ENCODE results near the gene GPR61. TPM values are rescaled to one million over a fixed set of nuclear protein-coding genes. Genes with fewer than 3 reads are reported as not detected.

GPR61 gene
- total and polyA plus RNA-seq, 9 of the 15 experiments (the other 6 are each of a cell fraction or from before 2014, with no cell fraction given): 0.04 to 1.1 (median 0.25) TPM; not detected in 4

DNA sequence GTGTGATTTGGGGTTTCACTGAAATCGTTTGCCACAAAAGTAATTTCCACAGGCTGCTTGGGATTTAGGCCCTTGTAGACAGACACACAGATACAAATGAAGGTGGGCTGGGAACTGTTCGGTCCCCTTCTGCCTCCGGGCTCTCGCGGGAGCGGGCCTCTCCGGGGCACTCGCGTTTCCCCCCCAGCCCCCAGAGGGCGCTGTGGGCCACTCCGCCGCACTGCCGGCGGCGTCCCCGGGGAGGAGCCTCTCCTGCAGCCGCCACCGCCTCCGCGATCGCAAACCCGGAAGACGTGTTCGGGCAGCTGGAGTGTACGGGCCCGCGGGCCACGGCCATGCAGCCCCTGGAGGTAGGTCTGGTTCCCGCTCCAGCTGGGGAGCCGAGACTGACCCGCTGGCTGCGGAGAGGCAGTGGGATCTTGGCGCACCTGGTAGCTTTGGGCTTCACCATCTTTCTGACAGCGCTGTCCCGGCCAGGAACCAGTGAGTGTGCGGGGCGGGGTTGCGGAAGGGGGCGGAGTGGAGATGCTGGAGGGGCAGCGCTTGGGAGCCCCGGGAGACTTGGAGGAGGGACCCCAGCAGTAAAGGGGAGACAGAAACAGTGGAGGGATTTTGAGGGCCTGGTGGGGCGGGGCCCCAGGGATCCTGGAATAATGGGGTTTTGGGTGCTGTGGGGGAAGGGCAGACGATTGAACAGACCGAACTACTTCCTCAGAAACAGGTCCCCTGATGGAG lies 45.7 kb upstream of the GPR61 start, which contains the start of gene CYB561D1 (continued):
- TF ChIP-seq, protein P1, sequence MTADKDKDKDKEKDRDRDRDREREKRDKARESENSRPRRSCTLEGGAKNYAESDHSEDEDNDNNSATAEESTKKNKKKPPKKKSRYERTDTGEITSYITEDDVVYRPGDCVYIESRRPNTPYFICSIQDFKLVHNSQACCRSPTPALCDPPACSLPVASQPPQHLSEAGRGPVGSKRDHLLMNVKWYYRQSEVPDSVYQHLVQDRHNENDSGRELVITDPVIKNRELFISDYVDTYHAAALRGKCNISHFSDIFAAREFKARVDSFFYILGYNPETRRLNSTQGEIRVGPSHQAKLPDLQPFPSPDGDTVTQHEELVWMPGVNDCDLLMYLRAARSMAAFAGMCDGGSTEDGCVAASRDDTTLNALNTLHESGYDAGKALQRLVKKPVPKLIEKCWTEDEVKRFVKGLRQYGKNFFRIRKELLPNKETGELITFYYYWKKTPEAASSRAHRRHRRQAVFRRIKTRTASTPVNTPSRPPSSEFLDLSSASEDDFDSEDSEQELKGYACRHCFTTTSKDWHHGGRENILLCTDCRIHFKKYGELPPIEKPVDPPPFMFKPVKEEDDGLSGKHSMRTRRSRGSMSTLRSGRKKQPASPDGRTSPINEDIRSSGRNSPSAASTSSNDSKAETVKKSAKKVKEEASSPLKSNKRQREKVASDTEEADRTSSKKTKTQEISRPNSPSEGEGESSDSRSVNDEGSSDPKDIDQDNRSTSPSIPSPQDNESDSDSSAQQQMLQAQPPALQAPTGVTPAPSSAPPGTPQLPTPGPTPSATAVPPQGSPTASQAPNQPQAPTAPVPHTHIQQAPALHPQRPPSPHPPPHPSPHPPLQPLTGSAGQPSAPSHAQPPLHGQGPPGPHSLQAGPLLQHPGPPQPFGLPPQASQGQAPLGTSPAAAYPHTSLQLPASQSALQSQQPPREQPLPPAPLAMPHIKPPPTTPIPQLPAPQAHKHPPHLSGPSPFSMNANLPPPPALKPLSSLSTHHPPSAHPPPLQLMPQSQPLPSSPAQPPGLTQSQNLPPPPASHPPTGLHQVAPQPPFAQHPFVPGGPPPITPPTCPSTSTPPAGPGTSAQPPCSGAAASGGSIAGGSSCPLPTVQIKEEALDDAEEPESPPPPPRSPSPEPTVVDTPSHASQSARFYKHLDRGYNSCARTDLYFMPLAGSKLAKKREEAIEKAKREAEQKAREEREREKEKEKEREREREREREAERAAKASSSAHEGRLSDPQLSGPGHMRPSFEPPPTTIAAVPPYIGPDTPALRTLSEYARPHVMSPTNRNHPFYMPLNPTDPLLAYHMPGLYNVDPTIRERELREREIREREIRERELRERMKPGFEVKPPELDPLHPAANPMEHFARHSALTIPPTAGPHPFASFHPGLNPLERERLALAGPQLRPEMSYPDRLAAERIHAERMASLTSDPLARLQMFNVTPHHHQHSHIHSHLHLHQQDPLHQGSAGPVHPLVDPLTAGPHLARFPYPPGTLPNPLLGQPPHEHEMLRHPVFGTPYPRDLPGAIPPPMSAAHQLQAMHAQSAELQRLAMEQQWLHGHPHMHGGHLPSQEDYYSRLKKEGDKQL (CRISPR knock-in tag; IDR thresholded peaks at IDR 0.05; ENCODE audit: borderline replicate concordance): no peak
- TF ChIP-seq JUN (IDR thresholded peaks at IDR 0.05; ENCODE audit: borderline replicate concordance, low read depth, low read length): no peak
- no peak for TF ChIP-seq JUN (CRISPR knock-in tag; IDR thresholded peaks at IDR 0.05; ENCODE audit: borderline replicate concordance)
- no peak for TF ChIP-seq HSF4 (CRISPR knock-in tag; IDR thresholded peaks at IDR 0.05; ENCODE audit: borderline replicate concordance)
- TF ChIP-seq FOXP1 (CRISPR knock-in tag; IDR thresholded peaks at IDR 0.05): 0 out of 2 replicates have a peak, but pooled peaks have one; percentile 40
- TF ChIP-seq SAFB (IDR thresholded peaks at IDR 0.05; ENCODE audit: borderline replicate concordance, low read depth, low read length): no peak
- TF ChIP-seq HMG20B (CRISPR knock-in tag; IDR thresholded peaks at IDR 0.05): no peak
- TF ChIP-seq ARHGAP35 (IDR thresholded peaks at IDR 0.05; ENCODE audit: partially characterized antibody): no peak
- TF ChIP-seq, protein P2, sequence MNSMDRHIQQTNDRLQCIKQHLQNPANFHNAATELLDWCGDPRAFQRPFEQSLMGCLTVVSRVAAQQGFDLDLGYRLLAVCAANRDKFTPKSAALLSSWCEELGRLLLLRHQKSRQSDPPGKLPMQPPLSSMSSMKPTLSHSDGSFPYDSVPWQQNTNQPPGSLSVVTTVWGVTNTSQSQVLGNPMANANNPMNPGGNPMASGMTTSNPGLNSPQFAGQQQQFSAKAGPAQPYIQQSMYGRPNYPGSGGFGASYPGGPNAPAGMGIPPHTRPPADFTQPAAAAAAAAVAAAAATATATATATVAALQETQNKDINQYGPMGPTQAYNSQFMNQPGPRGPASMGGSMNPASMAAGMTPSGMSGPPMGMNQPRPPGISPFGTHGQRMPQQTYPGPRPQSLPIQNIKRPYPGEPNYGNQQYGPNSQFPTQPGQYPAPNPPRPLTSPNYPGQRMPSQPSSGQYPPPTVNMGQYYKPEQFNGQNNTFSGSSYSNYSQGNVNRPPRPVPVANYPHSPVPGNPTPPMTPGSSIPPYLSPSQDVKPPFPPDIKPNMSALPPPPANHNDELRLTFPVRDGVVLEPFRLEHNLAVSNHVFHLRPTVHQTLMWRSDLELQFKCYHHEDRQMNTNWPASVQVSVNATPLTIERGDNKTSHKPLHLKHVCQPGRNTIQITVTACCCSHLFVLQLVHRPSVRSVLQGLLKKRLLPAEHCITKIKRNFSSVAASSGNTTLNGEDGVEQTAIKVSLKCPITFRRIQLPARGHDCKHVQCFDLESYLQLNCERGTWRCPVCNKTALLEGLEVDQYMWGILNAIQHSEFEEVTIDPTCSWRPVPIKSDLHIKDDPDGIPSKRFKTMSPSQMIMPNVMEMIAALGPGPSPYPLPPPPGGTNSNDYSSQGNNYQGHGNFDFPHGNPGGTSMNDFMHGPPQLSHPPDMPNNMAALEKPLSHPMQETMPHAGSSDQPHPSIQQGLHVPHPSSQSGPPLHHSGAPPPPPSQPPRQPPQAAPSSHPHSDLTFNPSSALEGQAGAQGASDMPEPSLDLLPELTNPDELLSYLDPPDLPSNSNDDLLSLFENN (IDR thresholded peaks at IDR 0.05; ENCODE audit: low read depth in 2 of 2, low read length in 2 of 2): no peak
- TF ChIP-seq ZBTB8A (IDR thresholded peaks at IDR 0.05; ENCODE audit: partially characterized antibody): no peak
- TF ChIP-seq CBX2 (IDR thresholded peaks at IDR 0.05; ENCODE audit: insufficient read depth, low read length, poor library complexity, severe bottlenecking): no peak

Measured in K562 (cell line).